ENCODE results near the gene LDHAL6B.
"Not testable (repeated sequence)": the region's sequence is repeated elsewhere in the genome, so short reads cannot be mapped to it uniquely, and the experiment has no call there.

The LDHAL6B gene

GRCh38 chr15:59206623-59207183 lies at the start of gene LDHAL6B:
Gene LDHAL6B, plus strand, starts transcription at chr15:59206843. Its CDS starts 98 bp downstream, at chr15:59206941.
- no peak for DNase-seq

- DNase-seq, result no peak
Observed at GRCh38 chr15:59157396-59157795, 49.2 kb upstream of the LDHAL6B start.

- no peak for DNase-seq
Observed at GRCh38 chr15:59157840-59158700, 48.6 kb upstream of the LDHAL6B start.

GRCh38 chr15:59158701-59159034 lies 48.0 kb upstream of the LDHAL6B start:
- no peak for DNase-seq

GRCh38 chr15:59159210-59159609 lies 47.4 kb upstream of the LDHAL6B start:
- DNase-seq, result no peak

GRCh38 chr15:59160880-59161593 lies 45.6 kb upstream of the LDHAL6B start:
- DNase-seq, result peak; percentile 21

GRCh38 chr15:59162080-59162479 lies 44.6 kb upstream of the LDHAL6B start:
- not testable (repeated sequence) for DNase-seq

- no peak for DNase-seq
Observed at GRCh38 chr15:59165726-59166125, 40.9 kb upstream of the LDHAL6B start.

GRCh38 chr15:59166166-59166565 lies 40.5 kb upstream of the LDHAL6B start:
- DNase-seq, result no peak

GRCh38 chr15:59166601-59167265 lies 39.9 kb upstream of the LDHAL6B start:
- DNase-seq, result no peak

GRCh38 chr15:59168536-59168935 lies 38.1 kb upstream of the LDHAL6B start:
- no peak for DNase-seq

- no peak for DNase-seq
Observed at GRCh38 chr15:59169251-59169708, 37.4 kb upstream of the LDHAL6B start.

- DNase-seq, result no peak
Observed at GRCh38 chr15:59170295-59171066, 36.2 kb upstream of the LDHAL6B start.

GRCh38 chr15:59171067-59171397 lies 35.6 kb upstream of the LDHAL6B start:
- no peak for DNase-seq

GRCh38 chr15:59172289-59172901 lies 34.2 kb upstream of the LDHAL6B start:
- no peak for DNase-seq

GRCh38 chr15:59173194-59173593 lies 33.4 kb upstream of the LDHAL6B start:
- DNase-seq, result no peak

- no peak for DNase-seq
Observed at GRCh38 chr15:59174151-59174834, 32.4 kb upstream of the LDHAL6B start.

- peak; percentile 6 for DNase-seq
Observed at GRCh38 chr15:59174835-59175831, 31.5 kb upstream of the LDHAL6B start.

- no peak for DNase-seq
Observed at GRCh38 chr15:59176653-59177316, 29.9 kb upstream of the LDHAL6B start.

- DNase-seq, result no peak
Observed at GRCh38 chr15:59177317-59177660, 29.4 kb upstream of the LDHAL6B start.

All from CD4-positive, alpha-beta T cell treated with Interleukin-6 for 4 hours (primary cell).